SK-N-SH treated with all-trans-retinoic acid at 6 μM for 48 hours (cell line): ENCODE results near the gene GTPBP3.

Source experiments
- ATAC-seq: fragments of 200-7000 bp; cut with Tn5 transposase; 3 replicates; pipeline ENCODE4 v1.9.1; 2020; ENCODE audit warnings: mild to moderate bottlenecking, moderate library complexity
- ARNTL ChIP-seq: fragments of 450-650 bp; formaldehyde crosslinking; IDR thresholded peaks from 2 replicates; pipeline ENCODE4 v1.5.0; 2020; ENCODE audit warnings: low read depth, mild to moderate bottlenecking, moderate library complexity, borderline replicate concordance
- BACH2 ChIP-seq: fragments of 250-450 bp; sonication (Bioruptor Pico); IDR thresholded peaks from 2 replicates; pipeline ENCODE4 v1.9.0; 2021; ENCODE audit warnings: mild to moderate bottlenecking, borderline replicate concordance
- CREB5 ChIP-seq: fragments of 250-450 bp; sonication (Bioruptor Pico); IDR thresholded peaks from 2 replicates; pipeline ENCODE4 v1.5.1; 2020; ENCODE audit warnings: low read depth, mild to moderate bottlenecking, moderate library complexity
- CSDC2 ChIP-seq: fragments of 250-450 bp; sonication (Bioruptor Pico); IDR thresholded peaks from 2 replicates; pipeline ENCODE4 v1.5.0; 2020; ENCODE audit warnings: mild to moderate bottlenecking, moderate library complexity
- ESRRG ChIP-seq: fragments of 250-450 bp; sonication (Bioruptor Pico); IDR thresholded peaks from 2 replicates; pipeline ENCODE4 v1.6.1; 2021; ENCODE audit warnings: mild to moderate bottlenecking
- GLIS3 ChIP-seq: fragments of 250-450 bp; sonication (Bioruptor Pico); IDR thresholded peaks from 2 replicates; pipeline ENCODE4 v1.5.0; 2020; ENCODE audit warnings: mild to moderate bottlenecking, moderate library complexity
- ISL1 ChIP-seq: fragments of 250-450 bp; sonication (Bioruptor Pico); IDR thresholded peaks from 2 replicates; pipeline ENCODE4 v2.1.2; 2022; ENCODE audit warnings: mild to moderate bottlenecking, moderate library complexity
- OSR1 ChIP-seq: fragments of 250-450 bp; sonication (Bioruptor Pico); IDR thresholded peaks from 2 replicates; pipeline ENCODE4 v1.8.0; 2022; ENCODE audit warnings: moderate library complexity, mild to moderate bottlenecking, inconsistent platforms
- POU6F1 ChIP-seq: fragments of 250-450 bp; sonication (Bioruptor Pico); IDR thresholded peaks from 2 replicates; pipeline ENCODE4 v1.8.0; 2021; ENCODE audit warnings: low read depth, mild to moderate bottlenecking, moderate library complexity, borderline replicate concordance
- PPARA ChIP-seq: fragments of 250-450 bp; sonication (Bioruptor Pico); IDR thresholded peaks from 2 replicates; pipeline ENCODE4 v1.5.0; 2020; ENCODE audit warnings: mild to moderate bottlenecking, borderline replicate concordance
- TCF4 ChIP-seq: fragments of 250-450 bp; sonication (Bioruptor Pico); IDR thresholded peaks from 2 replicates; pipeline ENCODE4 v1.8.0; 2021; ENCODE audit warnings: mild to moderate bottlenecking, moderate library complexity, borderline replicate concordance
- TSHZ2 ChIP-seq: fragments of 250-450 bp; sonication (Bioruptor Pico); IDR thresholded peaks from 2 replicates; pipeline ENCODE4 v1.5.0; 2020; ENCODE audit warnings: mild to moderate bottlenecking, moderate library complexity
- ZC3H10 ChIP-seq: fragments of 250-450 bp; sonication (Bioruptor Pico); IDR thresholded peaks from 2 replicates; pipeline ENCODE4 v1.5.1; 2021; ENCODE audit warnings: mild to moderate bottlenecking, moderate library complexity
- ZFP3 ChIP-seq: fragments of 250-450 bp; sonication (Bioruptor Pico); IDR thresholded peaks from 2 replicates; pipeline ENCODE4 v1.5.0; 2020; ENCODE audit warnings: mild to moderate bottlenecking, moderate library complexity
- ZFP30 ChIP-seq: fragments of 450-650 bp; formaldehyde crosslinking; IDR thresholded peaks from 2 replicates; pipeline ENCODE4 v1.5.0; 2022; ENCODE audit warnings: mild to moderate bottlenecking, moderate library complexity
- ZNF565 ChIP-seq: fragments of 450-650 bp; formaldehyde crosslinking; conservative IDR thresholded peaks from 2 replicates; pipeline ENCODE4 v1.5.0; 2020; ENCODE audit warnings: low read depth, mild to moderate bottlenecking, moderate library complexity
- ZNF70 ChIP-seq: fragments of 450-650 bp; formaldehyde crosslinking; IDR thresholded peaks from 2 replicates; pipeline ENCODE4 v1.5.0; 2020; ENCODE audit warnings: mild to moderate bottlenecking, moderate library complexity
- TF ChIP-seq, protein P1 (sequence below): fragments of 250-450 bp; sonication (Bioruptor Pico); IDR thresholded peaks from 2 replicates; pipeline ENCODE4 v1.8.0; 2020; ENCODE audit warnings: mild to moderate bottlenecking, moderate library complexity, borderline replicate concordance
- TF ChIP-seq, protein P2 (sequence below): fragments of 250-450 bp; sonication (Bioruptor Pico); IDR thresholded peaks from 2 replicates; pipeline ENCODE4 v1.5.1; 2021; ENCODE audit warnings: mild to moderate bottlenecking, moderate library complexity

GTPBP3 gene

GRCh38 chr19:17309965-17310461 lies 27.3 kb upstream of the GTPBP3 start:
- ATAC-seq: no peak
- TF ChIP-seq BACH2 (no peak), POU6F1 (no peak), ZFP3 (no peak), TCF4 (CRISPR knock-in tag) (no peak), PPARA (CRISPR knock-in tag) (no peak), TSHZ2 (CRISPR knock-in tag) (no peak), ZNF70 (CRISPR knock-in tag) (no peak), GLIS3 (CRISPR knock-in tag) (no peak)
- TF ChIP-seq, protein P1, sequence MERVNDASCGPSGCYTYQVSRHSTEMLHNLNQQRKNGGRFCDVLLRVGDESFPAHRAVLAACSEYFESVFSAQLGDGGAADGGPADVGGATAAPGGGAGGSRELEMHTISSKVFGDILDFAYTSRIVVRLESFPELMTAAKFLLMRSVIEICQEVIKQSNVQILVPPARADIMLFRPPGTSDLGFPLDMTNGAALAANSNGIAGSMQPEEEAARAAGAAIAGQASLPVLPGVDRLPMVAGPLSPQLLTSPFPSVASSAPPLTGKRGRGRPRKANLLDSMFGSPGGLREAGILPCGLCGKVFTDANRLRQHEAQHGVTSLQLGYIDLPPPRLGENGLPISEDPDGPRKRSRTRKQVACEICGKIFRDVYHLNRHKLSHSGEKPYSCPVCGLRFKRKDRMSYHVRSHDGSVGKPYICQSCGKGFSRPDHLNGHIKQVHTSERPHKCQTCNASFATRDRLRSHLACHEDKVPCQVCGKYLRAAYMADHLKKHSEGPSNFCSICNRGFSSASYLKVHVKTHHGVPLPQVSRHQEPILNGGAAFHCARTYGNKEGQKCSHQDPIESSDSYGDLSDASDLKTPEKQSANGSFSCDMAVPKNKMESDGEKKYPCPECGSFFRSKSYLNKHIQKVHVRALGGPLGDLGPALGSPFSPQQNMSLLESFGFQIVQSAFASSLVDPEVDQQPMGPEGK (CRISPR knock-in tag): no peak
- TF ChIP-seq, protein P2, sequence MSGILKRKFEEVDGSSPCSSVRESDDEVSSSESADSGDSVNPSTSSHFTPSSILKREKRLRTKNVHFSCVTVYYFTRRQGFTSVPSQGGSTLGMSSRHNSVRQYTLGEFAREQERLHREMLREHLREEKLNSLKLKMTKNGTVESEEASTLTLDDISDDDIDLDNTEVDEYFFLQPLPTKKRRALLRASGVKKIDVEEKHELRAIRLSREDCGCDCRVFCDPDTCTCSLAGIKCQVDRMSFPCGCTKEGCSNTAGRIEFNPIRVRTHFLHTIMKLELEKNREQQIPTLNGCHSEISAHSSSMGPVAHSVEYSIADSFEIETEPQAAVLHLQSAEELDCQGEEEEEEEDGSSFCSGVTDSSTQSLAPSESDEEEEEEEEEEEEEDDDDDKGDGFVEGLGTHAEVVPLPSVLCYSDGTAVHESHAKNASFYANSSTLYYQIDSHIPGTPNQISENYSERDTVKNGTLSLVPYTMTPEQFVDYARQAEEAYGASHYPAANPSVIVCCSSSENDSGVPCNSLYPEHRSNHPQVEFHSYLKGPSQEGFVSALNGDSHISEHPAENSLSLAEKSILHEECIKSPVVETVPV (CRISPR knock-in tag): no peak

- ATAC-seq: no peak
- TF ChIP-seq CREB5 (CRISPR knock-in tag): no peak
Measured at GRCh38 chr19:17311455-17312188, 25.7 kb upstream of the GTPBP3 start.

GRCh38 chr19:17312189-17313113 lies 24.9 kb upstream of the GTPBP3 start:
- ATAC-seq: no peak

DNA sequence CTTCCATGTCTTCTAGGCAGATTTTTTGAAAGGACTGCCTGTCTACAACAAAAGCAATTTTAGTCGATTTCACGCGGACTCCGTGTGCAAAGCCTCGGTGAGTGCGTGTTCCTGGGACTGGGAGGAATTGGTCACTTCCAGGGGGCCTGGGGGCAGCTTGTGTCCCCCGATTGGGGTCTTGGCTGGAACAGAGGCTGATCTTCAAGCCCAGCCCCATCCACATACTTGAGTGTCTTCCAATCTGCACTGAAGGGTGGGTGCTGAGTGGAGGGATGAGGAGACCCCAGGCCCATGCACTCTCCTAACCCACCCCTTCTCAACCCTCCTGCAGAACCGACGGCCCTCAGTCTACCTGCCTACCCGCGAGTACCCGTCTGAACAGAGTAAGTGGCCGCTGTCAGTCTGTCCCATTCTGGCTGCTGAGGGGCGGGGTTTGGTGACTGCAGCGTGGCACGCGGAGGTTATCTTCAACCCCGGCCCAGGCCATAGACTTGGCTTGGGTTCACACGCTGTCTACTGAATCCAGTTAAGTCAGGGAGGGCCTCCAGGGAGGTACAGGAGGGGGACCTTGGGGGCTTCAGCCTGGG lies 23.3 kb upstream of the GTPBP3 start:
- no peak for TF ChIP-seq CREB5 (CRISPR knock-in tag)
- TF ChIP-seq CSDC2 (CRISPR knock-in tag): no peak
- no peak for TF ChIP-seq ZC3H10
- TF ChIP-seq, protein P1 (CRISPR knock-in tag): no peak
- TF ChIP-seq, protein P2 (CRISPR knock-in tag): no peak
- no peak for TF ChIP-seq ZFP3
- TF ChIP-seq OSR1 (CRISPR knock-in tag): no peak
- no peak for TF ChIP-seq ARNTL (CRISPR knock-in tag)
- no peak for TF ChIP-seq ESRRG (CRISPR knock-in tag)
- TF ChIP-seq ZNF70 (CRISPR knock-in tag): no peak
- no peak for TF ChIP-seq ZNF565 (CRISPR knock-in tag)
- TF ChIP-seq GLIS3 (CRISPR knock-in tag): no peak
- no peak for ATAC-seq

More at GRCh38 chr19:17312189-17313113, 24.9 kb upstream of the GTPBP3 start:
- TF ChIP-seq ISL1 (CRISPR knock-in tag) (no peak), ZFP30 (CRISPR knock-in tag) (no peak)
